Measurements from ENCODE around the gene SPTBN5.

DNA sequence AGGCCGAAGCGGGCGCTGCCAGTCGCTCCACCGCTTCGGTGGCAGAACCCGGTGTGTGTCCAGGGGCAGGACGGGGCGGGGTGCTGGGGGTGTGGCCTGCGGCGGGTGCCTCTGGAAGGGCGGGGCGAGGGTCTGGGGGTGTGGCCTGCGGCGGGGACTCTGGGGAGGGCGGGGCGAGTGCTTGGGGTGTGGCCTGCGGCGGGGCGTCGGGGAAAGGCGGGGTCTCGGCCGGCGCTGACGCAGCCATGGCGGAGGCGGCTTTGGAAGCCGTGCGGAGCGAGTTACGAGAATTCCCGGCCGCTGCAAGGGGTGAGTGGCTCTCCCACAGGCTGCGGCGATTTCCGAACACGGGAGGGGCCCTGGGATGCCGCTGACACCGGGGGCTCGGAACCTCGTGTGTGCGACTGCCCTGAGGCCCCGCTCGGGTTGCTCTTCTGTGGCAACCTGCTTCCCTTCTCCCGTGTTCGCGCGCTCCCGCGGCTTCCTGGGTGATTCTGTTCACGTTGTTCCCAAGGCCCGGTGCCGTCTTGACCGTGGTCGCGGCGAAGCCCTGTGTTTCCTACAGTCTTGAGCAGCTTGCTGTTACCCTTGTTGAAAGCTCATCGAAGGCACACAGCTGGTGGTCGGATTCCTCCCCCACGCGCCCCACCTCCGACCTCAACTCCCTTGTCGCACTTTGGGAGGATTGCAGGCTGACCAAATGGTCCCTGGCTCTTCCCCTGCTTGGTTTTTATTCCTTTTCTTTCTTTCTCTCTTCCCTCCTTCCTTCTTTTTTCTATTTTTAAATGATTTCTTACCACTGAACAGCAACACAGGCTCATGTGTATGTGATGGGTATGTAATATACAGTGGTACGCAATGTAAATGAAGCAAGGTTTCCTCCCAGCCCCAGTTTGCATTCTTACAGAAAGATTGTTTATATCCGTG lies 65.7 kb downstream of the SPTBN5 start, which contains the start of gene JMJD7:
- TF ChIP-seq CTCF (IDR thresholded peaks at IDR 0.05) = no peak
- TF ChIP-seq REST (IDR thresholded peaks at IDR 0.05; ENCODE audit: insufficient read depth in 1 of 2, low read depth in 2 of 2, low read length in 1 of 2) = no peak
- peak; percentile 91 for TF ChIP-seq POLR2AphosphoS5 (IDR thresholded peaks at IDR 0.05; ENCODE audit: low read depth, low read length)
